GM06990 (cell line): ENCODE measurements around the gene ALOX5.

Source experiments
- DNase-seq: peaks from one replicate; pipeline ENCODE4 v3.0.0-alpha.2; 2011; ENCODE audit not compliant: insufficient read length; ENCODE audit errors: extremely low read depth
- H3K27me3 ChIP-seq: replicated peaks from 2 replicates; pipeline ENCODE4 v1.6.0; 2011; ENCODE audit warnings: low read length; ENCODE audit not compliant: control insufficient read depth, insufficient read depth
- H3K36me3 ChIP-seq: 2 replicates; pipeline ENCODE4 v1.5.1; 2011; ENCODE audit warnings: low read length; ENCODE audit not compliant: control insufficient read depth, insufficient read depth
- H3K4me3 ChIP-seq: replicated peaks from 2 replicates; pipeline ENCODE4 v1.5.1; 2011; ENCODE audit warnings: low read depth, mild to moderate bottlenecking, control low read depth, low read length
- TF ChIP-seq, protein P1 (sequence below): IDR thresholded peaks from 2 replicates; pipeline ENCODE4 v1.5.1; 2011; ENCODE audit warnings: low read length, control low read depth, mild to moderate bottlenecking, inconsistent platforms; ENCODE audit not compliant: insufficient read depth, poor library complexity, severe bottlenecking

The ALOX5 gene

DNA sequence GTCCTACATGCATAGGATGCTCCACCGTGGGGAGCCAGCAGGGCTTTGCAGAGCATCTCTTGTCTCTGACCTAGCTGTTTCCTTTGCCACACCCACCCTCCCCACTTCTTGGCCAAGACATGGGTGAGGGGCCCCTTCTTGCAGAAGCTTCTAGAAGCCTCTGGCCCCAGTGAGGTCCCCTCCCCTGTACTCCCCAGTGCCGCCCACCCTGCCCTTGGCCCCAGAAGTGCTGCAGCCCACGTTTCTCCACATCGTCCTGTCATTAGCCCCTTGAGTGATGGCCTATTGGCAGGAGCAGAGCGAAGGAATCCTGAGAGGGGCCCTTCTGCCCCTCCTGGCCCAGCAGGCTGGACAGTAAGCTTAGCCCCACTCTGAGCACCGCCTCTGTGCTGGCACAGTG is 43.7 kb downstream of the ALOX5 start:
- no peak for DNase-seq
- Histone ChIP-seq H3K27me3 (no peaks in the 10 kb centered on the region), H3K36me3 (no peaks in the 10 kb centered on the region; the same call in 1 of the 2 replicates), H3K4me3 (no peak overlapping the region)
- TF ChIP-seq, protein P1, sequence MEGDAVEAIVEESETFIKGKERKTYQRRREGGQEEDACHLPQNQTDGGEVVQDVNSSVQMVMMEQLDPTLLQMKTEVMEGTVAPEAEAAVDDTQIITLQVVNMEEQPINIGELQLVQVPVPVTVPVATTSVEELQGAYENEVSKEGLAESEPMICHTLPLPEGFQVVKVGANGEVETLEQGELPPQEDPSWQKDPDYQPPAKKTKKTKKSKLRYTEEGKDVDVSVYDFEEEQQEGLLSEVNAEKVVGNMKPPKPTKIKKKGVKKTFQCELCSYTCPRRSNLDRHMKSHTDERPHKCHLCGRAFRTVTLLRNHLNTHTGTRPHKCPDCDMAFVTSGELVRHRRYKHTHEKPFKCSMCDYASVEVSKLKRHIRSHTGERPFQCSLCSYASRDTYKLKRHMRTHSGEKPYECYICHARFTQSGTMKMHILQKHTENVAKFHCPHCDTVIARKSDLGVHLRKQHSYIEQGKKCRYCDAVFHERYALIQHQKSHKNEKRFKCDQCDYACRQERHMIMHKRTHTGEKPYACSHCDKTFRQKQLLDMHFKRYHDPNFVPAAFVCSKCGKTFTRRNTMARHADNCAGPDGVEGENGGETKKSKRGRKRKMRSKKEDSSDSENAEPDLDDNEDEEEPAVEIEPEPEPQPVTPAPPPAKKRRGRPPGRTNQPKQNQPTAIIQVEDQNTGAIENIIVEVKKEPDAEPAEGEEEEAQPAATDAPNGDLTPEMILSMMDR = no peak

DNA sequence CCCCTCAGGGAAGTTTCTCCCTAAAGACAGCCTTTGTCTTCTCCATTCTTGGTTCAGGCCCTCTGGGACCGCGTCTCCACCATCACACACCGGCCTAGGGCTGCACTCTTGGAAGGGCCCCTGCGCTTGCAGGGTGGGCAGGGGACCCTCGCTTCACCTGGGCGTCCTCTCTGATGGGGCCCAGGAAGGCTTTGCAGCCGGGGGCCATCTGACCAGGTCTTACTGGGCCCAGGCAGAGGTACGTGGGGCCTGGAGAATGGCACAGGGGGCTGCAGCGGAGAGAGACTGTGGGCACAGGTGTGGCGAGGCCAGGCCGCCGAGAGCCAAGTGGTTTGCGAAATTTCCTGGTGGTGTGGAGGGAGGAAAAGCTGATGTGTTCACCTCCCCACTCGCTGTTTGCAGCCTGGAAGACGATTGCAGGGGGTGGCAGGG is 44.4 kb downstream of the ALOX5 start:
- Histone ChIP-seq H3K36me3 (no peaks in the 10 kb centered on the region; the same call in 1 of the 2 replicates), H3K27me3 (no peaks in the 10 kb centered on the region), H3K4me3 (peak overlapping the region; percentile 77)
- DNase-seq = no peak
- TF ChIP-seq, protein P1 = no peak

DNA sequence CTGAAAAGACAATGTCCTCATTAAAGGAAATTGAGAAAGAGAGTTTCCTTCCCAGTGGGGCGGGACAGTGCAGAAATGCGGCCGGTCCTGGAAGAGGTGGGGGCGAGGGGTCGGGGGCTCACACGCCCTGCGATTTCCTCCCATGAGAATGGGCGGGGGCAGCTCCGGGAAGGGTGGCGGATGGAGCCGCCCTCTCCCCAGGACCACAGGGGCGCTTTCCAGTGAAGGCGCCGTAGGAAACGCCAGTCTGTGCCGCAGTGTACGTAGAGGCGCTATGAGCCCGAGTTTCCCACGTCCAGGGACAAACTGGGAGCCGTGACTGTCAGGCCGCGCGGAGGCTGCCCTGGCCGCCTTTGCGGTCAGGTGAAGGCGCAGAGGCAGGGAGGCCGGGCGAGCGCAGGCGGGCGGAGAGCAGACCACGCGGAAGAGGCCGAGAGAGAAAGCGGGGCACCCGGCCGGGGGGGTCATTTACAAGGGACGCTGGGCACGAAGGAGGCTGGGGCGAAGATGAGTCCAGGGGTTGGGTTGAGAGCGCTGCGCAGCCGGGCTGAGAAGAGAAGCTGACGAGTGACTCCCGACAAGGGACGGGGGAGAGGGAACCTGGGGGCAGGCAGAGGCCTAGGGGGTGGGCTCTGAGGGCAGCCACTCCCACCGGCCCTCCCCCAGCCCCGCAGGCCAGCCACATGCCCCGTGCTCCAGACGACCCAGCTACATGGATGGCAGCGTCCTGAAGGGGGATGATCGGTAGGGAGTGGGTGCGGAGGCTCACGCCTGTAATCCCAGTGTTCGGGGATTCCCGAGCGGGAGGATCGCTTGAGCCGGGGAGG is 45.0 kb downstream of the ALOX5 start:
- Histone ChIP-seq H3K36me3 (peaks cover 2% of the 10 kb centered on the region), H3K4me3 (peak overlapping the region; percentile 77), H3K27me3 (no peaks in the 10 kb centered on the region)
- TF ChIP-seq, protein P1 = no peak
- peak; percentile 85 for DNase-seq

DNA sequence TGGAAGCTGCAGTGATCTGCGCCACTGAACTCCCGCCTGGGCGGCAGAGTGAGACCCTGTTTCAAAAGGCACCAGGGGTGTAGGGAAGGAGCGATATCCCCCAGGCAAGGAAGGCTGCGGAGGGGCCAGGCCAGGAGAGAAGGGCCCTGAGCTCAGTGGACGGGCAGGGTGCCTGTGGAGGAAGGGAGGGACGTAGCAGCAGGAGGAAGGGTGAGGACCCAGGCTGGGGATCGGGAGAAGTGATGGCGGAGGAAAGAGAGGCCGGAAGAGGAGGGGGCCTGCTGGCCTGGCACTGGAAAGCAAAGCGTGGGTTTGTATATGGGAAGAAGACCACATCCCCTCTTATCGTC is 45.6 kb downstream of the ALOX5 start:
- Histone ChIP-seq H3K27me3 (no peaks in the 10 kb centered on the region), H3K36me3 (peaks cover 6% of the 10 kb centered on the region), H3K4me3 (peak overlapping the region; percentile 77)
- DNase-seq = no peak
- TF ChIP-seq, protein P1 = no peak

DNA sequence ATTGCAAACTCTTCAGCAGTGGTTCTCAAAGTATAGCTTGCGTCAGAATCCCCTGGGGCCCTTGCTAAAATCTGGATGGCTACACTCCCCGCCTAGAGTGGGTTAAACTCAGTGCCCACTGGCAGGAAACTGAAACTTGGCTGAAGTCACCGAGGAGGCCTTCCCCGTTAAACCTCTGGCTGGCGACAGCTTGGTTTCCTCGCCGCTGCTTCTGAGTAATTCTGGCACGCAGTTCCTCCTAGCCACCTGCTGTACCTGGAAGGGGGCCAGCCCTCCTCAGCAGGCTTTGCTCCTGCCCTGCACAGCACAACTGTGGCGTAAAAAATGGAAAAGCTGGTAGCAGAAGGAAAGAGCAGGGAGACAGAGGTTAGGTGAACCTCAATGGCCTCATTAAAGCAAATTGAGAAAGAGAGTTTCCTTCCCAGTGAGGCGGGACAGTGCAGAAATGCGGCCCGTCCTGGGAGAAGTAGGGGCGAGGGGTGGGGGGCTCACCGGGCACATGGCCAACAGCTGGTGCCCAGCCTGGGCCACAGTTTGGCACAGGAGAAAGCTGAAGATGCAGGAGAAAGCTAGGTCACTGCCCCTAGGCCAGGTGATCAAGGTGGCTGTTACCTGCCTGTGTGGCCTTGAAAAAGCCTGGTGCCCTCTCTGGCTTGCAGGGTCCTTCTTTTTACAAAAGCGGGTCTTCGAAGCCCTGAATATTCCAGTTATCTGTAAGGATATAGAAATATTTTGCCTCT is 46.6 kb downstream of the ALOX5 start:
- TF ChIP-seq, protein P1 = no peak
- peak; percentile 74 for DNase-seq
- no peaks in the 10 kb centered on the region for H3K27me3 ChIP-seq
- peak overlapping the region; percentile 77 for H3K4me3 ChIP-seq
- H3K36me3 ChIP-seq = peaks cover 14% of the 10 kb centered on the region
